GM06990 (cell line): ENCODE data around the gene RNGTT.
"Not testable (repeated sequence)": the region's sequence is repeated elsewhere in the genome, so short reads cannot be mapped to it uniquely, and the experiment has no call there.

Source experiments
- DNase-seq: peaks from one replicate; pipeline ENCODE4 v3.0.0-alpha.2; 2011; ENCODE audit not compliant: insufficient read length; ENCODE audit errors: extremely low read depth
- H3K27me3 ChIP-seq: replicated peaks from 2 replicates; pipeline ENCODE4 v1.6.0; 2011; ENCODE audit warnings: low read length; ENCODE audit not compliant: control insufficient read depth, insufficient read depth
- H3K36me3 ChIP-seq: 2 replicates; pipeline ENCODE4 v1.5.1; 2011; ENCODE audit warnings: low read length; ENCODE audit not compliant: control insufficient read depth, insufficient read depth
- H3K4me3 ChIP-seq: replicated peaks from 2 replicates; pipeline ENCODE4 v1.5.1; 2011; ENCODE audit warnings: low read depth, mild to moderate bottlenecking, control low read depth, low read length
- TF ChIP-seq, protein P1 (sequence below): IDR thresholded peaks from 2 replicates; pipeline ENCODE4 v1.5.1; 2011; ENCODE audit warnings: low read length, control low read depth, mild to moderate bottlenecking, inconsistent platforms; ENCODE audit not compliant: insufficient read depth, poor library complexity, severe bottlenecking

Gene RNGTT

DNA sequence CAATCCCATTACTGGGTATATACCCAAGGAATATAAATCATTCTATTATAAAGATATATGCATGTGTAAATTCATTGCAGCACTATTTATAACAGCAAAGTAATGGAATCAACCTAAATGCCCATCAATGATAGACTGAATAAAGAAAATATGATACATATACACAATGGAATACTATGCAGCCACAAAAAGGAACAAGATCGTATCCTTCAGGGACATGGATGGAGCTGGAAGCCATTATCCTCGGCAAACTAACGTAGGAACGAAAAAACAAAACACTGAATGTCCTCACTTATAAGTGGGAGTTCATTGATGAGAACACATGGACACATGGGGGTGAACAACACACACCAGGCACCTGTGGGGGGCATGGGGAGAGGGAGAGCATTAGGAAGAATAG lies 156.7 kb downstream of the RNGTT start:
- Histone ChIP-seq H3K27me3 (no peaks in the 10 kb centered on the region), H3K36me3 (no peaks in the 10 kb centered on the region; the same call in 1 of the 2 replicates), H3K4me3 (no peak overlapping the region)
- TF ChIP-seq, protein P1, sequence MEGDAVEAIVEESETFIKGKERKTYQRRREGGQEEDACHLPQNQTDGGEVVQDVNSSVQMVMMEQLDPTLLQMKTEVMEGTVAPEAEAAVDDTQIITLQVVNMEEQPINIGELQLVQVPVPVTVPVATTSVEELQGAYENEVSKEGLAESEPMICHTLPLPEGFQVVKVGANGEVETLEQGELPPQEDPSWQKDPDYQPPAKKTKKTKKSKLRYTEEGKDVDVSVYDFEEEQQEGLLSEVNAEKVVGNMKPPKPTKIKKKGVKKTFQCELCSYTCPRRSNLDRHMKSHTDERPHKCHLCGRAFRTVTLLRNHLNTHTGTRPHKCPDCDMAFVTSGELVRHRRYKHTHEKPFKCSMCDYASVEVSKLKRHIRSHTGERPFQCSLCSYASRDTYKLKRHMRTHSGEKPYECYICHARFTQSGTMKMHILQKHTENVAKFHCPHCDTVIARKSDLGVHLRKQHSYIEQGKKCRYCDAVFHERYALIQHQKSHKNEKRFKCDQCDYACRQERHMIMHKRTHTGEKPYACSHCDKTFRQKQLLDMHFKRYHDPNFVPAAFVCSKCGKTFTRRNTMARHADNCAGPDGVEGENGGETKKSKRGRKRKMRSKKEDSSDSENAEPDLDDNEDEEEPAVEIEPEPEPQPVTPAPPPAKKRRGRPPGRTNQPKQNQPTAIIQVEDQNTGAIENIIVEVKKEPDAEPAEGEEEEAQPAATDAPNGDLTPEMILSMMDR, result no peak
- no peak for DNase-seq

DNA sequence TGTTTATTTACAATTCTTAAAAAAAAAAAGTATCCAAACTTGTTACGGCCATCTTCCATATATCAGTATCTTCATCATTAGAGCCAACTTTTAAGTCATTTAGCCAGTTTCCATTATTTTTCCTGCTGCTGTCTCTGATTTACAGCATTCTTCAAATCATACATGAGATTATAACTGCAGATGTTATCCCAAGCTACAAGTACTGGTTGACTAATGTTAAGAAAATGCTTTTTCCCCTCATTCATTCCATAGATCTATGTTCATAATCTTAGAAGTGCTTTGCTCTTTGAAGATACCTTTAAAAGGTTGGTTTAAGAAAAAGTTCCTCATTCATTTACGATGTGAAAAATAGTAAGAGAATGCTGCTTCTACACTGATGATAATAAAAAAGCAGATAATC lies 158.7 kb downstream of the RNGTT start:
- DNase-seq, result no peak
- H3K27me3 ChIP-seq, result no peaks in the 10 kb centered on the region

DNA sequence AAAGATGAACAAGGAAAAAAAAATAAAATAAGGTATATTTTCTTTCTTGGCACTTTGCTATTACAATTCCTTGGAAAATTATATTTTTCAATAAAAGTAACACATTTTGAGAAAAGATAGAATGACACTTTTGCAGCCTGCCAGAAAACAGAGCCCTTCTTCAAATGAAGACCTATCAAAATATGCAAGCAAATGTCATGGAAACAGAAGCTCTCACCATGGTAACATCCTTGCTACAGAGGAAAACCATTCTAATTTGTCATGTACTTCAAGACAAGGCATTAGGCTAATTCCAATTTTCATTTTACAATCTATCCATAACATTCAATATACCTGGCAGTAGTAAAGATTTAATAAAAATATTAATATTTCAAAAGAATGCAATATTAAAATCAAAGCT lies 177.9 kb downstream of the RNGTT start:
- TF ChIP-seq, protein P1, result no peak
- Histone ChIP-seq H3K4me3 (no peak overlapping the region), H3K36me3 (no peaks in the 10 kb centered on the region), H3K27me3 (no peaks in the 10 kb centered on the region)
- DNase-seq, result no peak

More for the DNA sequence above, 158.7 kb downstream of the RNGTT start:
- TF ChIP-seq, protein P1, result no peak
- Histone ChIP-seq H3K4me3 (no peak overlapping the region), H3K36me3 (no peaks in the 10 kb centered on the region; the same call in 1 of the 2 replicates)

- TF ChIP-seq, protein P1, result peak; percentile 74
- no peak for DNase-seq
- Histone ChIP-seq H3K4me3 (no peak overlapping the region), H3K36me3 (no peaks in the 10 kb centered on the region), H3K27me3 (no peaks in the 10 kb centered on the region)
These were observed 182.6 kb downstream of the RNGTT start for GRCh38 chr6:88780714-88781389.

- DNase-seq, result peak; percentile 6
- Histone ChIP-seq H3K27me3 (no peaks in the 10 kb centered on the region), H3K4me3 (no peak overlapping the region), H3K36me3 (no peaks in the 10 kb centered on the region)
- TF ChIP-seq, protein P1, result no peak
These were observed 187.4 kb downstream of the RNGTT start for GRCh38 chr6:88775866-88776571.

DNA sequence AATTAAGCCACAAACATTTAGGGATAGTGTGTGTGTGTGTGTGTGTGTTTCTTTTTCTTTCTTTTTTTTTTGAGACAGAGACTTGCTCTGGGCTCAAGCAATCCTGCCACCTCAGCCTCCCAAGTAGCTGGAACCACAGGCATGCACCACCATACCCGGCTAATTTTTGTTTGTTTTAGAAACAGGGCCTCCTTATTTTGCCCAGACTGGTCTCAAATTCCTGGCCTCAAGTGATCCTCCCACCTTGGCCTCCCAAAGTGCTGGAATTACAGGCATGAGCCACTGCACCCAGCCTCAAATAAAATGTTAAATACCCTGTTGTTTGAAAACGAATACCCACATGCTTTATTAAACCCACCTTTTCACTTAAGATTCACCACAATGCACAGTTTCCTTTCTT lies 195.3 kb downstream of the RNGTT start:
- DNase-seq, H3K4me3 ChIP-seq, H3K36me3 ChIP-seq, H3K27me3 ChIP-seq: not testable (repeated sequence)
